HEK293 (cell line): ENCODE results near the gene CCBE1.

ENCODE experiments used
- CTCF ChIA-PET: fragments of 350-600 bp; formaldehyde crosslinking; extraction: SDS; loops from one replicate; lab custom pipeline; 2021; ENCODE audit warnings: antibody characterized with exemption; lab: Yijun Ruan, JAX
- POLR2A ChIA-PET: fragments of 300-600 bp; formaldehyde crosslinking; extraction: SDS; loops from one replicate; lab custom pipeline; 2020; ENCODE audit warnings: antibody characterized with exemption, inconsistent platforms; lab: Yijun Ruan, JAX
- H3K27ac ChIP-seq: fragments of 200-500 bp; sonication (Bioruptor generic); 2 replicates; pipeline ENCODE4 v1.5.1; 2014; ENCODE audit warnings: low read depth, low read length, control low read depth, inconsistent platforms; ENCODE audit errors: extremely low read depth
- H3K36me3 ChIP-seq, 2 experiments: fragments of 200-500 bp in 1 of 2; sonication (Bioruptor generic) in 1 of 2; 1 replicate in 1 of 2; 2 replicates in 1 of 2; pipeline ENCODE4 v1.5.1; 2014 to 2017; ENCODE audit warnings: inconsistent platforms in 2 of 2, low read length in 2 of 2; ENCODE audit not compliant: control insufficient read depth in 2 of 2, insufficient read depth in 1 of 2
- H3K4me1 ChIP-seq: fragments of 200-500 bp; sonication (Bioruptor generic); 2 replicates; pipeline ENCODE4 v1.5.1; 2014; ENCODE audit warnings: mild to moderate bottlenecking, low read length, inconsistent platforms; ENCODE audit not compliant: control insufficient read depth, insufficient read depth
- H3K4me3 ChIP-seq: 2 replicates; pipeline ENCODE4 v1.5.1; 2011; ENCODE audit warnings: low read depth, mild to moderate bottlenecking, control low read depth, low read length, moderate library complexity
- H3K9me3 ChIP-seq: fragments of 200-500 bp; sonication (Bioruptor generic); 2 replicates; pipeline ENCODE4 v1.5.1; 2014; ENCODE audit warnings: low read depth, low read length, inconsistent platforms; ENCODE audit not compliant: control insufficient read depth, insufficient read depth
- AEBP2 ChIP-seq: fragments of 450-650 bp; formaldehyde crosslinking; IDR thresholded peaks from 2 replicates; pipeline ENCODE4 v1.5.1; 2016; ENCODE audit warnings: missing biosample characterization, missing genetic modification characterization, borderline replicate concordance
- ELK4 ChIP-seq: IDR thresholded peaks from 2 replicates; pipeline ENCODE4 v1.6.1; 2011; ENCODE audit warnings: mild to moderate bottlenecking, low read depth, low read length, borderline replicate concordance
- FEZF1 ChIP-seq: fragments of 450-650 bp; formaldehyde crosslinking; IDR thresholded peaks from 2 replicates; pipeline ENCODE4 v1.5.1; 2016; ENCODE audit warnings: missing biosample characterization, missing genetic modification characterization
- GFI1B ChIP-seq: fragments of 450-650 bp; formaldehyde crosslinking; IDR thresholded peaks from 2 replicates; pipeline ENCODE4 v1.5.1; 2016; ENCODE audit warnings: missing biosample characterization, missing genetic modification characterization
- ZBTB8A ChIP-seq: fragments of 450-650 bp; formaldehyde crosslinking; IDR thresholded peaks from 2 replicates; pipeline ENCODE4 v1.5.1; 2016; ENCODE audit warnings: missing biosample characterization, missing genetic modification characterization
- ZNF112 ChIP-seq: fragments of 450-650 bp; formaldehyde crosslinking; IDR thresholded peaks from 2 replicates; pipeline ENCODE4 v1.5.0; 2017; ENCODE audit warnings: missing biosample characterization, missing genetic modification characterization
- ZNF214 ChIP-seq: fragments of 450-650 bp; formaldehyde crosslinking; IDR thresholded peaks from 2 replicates; pipeline ENCODE4 v1.5.1; 2017; ENCODE audit warnings: missing biosample characterization, mild to moderate bottlenecking, missing genetic modification characterization, borderline replicate concordance
- ZNF350 ChIP-seq: fragments of 450-650 bp; formaldehyde crosslinking; IDR thresholded peaks from 2 replicates; pipeline ENCODE4 v1.5.0; 2017; ENCODE audit warnings: missing biosample characterization, mild to moderate bottlenecking, missing genetic modification characterization
- ZNF473 ChIP-seq: fragments of 450-650 bp; formaldehyde crosslinking; IDR thresholded peaks from 2 replicates; pipeline ENCODE4 v1.5.1; 2017; ENCODE audit warnings: missing biosample characterization, missing genetic modification characterization
- ZNF600 ChIP-seq: fragments of 450-650 bp; formaldehyde crosslinking; IDR thresholded peaks from 2 replicates; pipeline ENCODE4 v1.5.1; 2016; ENCODE audit warnings: missing biosample characterization, missing genetic modification characterization
- ZNF629 ChIP-seq: fragments of 450-650 bp; formaldehyde crosslinking; IDR thresholded peaks from 2 replicates; pipeline ENCODE4 v1.5.1; 2017; ENCODE audit warnings: missing biosample characterization, missing genetic modification characterization
- ZNF692 ChIP-seq: fragments of 450-650 bp; formaldehyde crosslinking; IDR thresholded peaks from 2 replicates; pipeline ENCODE4 v1.5.1; 2016; ENCODE audit warnings: missing biosample characterization, missing genetic modification characterization
- ZNF747 ChIP-seq: fragments of 450-650 bp; formaldehyde crosslinking; IDR thresholded peaks from 2 replicates; pipeline ENCODE4 v1.5.1; 2016; ENCODE audit warnings: missing biosample characterization, missing genetic modification characterization
- TF ChIP-seq, protein P1 (sequence below): fragments of 450-650 bp; formaldehyde crosslinking; IDR thresholded peaks from 2 replicates; pipeline ENCODE4 v1.5.1; 2017; ENCODE audit warnings: missing biosample characterization, missing genetic modification characterization

CCBE1 gene

GRCh38 chr18:59660786-59661743 lies 36.2 kb downstream of the CCBE1 start:
- Histone ChIP-seq H3K9me3 (no peaks in the 10 kb centered on the region), H3K4me1 (peaks cover 12% of the 10 kb centered on the region), H3K4me3 (no peak overlapping the region), H3K36me3 (no peaks in the 10 kb centered on the region), H3K27ac (no peak overlapping the region)
- no peak for TF ChIP-seq ZBTB8A (tag by site-specific recombination)
- TF ChIP-seq GFI1B (tag by site-specific recombination), result no peak
- no peak for TF ChIP-seq ZNF214 (tag by site-specific recombination)
- no peak for TF ChIP-seq ZNF747 (tag by site-specific recombination)
- no peak for TF ChIP-seq ZNF350
- no peak for TF ChIP-seq AEBP2 (tag by site-specific recombination)
- TF ChIP-seq, protein P1, sequence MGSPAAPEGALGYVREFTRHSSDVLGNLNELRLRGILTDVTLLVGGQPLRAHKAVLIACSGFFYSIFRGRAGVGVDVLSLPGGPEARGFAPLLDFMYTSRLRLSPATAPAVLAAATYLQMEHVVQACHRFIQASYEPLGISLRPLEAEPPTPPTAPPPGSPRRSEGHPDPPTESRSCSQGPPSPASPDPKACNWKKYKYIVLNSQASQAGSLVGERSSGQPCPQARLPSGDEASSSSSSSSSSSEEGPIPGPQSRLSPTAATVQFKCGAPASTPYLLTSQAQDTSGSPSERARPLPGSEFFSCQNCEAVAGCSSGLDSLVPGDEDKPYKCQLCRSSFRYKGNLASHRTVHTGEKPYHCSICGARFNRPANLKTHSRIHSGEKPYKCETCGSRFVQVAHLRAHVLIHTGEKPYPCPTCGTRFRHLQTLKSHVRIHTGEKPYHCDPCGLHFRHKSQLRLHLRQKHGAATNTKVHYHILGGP (tag by site-specific recombination), result no peak
- ChIA-PET POLR2A (interaction anchor here (1.1 to 1.6 kb wide), 3 partner anchors 36 to 239 kb away, joined by 3 to 11 read pairs (median 10); partner anchors contain the start of genes CCBE1 and PMAIP1), CTCF (interaction anchor here (0.9 to 7.0 kb wide), 4 partner anchors 30 to 202 kb away, joined by 3 to 45 read pairs (median 4); partner anchors contain the start of gene CCBE1)

DNA sequence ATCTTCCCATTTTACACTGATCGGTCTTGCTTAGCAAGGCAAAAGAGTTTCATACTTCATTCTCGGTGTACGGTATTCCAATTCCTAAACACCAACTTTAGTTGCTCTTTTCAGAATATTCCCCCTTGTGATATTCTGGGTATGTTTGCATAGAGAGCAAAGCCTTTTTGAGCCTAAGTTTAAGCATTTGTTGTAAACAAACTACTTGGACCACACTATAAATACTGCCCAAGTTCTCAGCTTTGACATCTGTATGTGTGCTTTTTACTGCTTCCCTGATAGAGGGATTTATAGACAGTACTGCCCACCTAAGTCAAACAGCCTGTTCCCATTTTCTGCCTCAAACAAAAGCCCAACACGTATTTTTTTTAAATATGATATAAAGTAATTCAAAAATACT lies 36.9 kb downstream of the CCBE1 start:
- no peak for TF ChIP-seq ZNF473 (tag by site-specific recombination)
- TF ChIP-seq ZNF112 (tag by site-specific recombination), result no peak
- peak; percentile 60 for TF ChIP-seq FEZF1 (tag by site-specific recombination)
- TF ChIP-seq ZNF600 (tag by site-specific recombination), result no peak
- TF ChIP-seq, all 188 proteins: peak for 1
- Histone ChIP-seq H3K4me1 (peaks cover 12% of the 10 kb centered on the region), H3K36me3 (no peaks in the 10 kb centered on the region), H3K4me3 (no peak overlapping the region), H3K27ac (no peak overlapping the region), H3K9me3 (no peaks in the 10 kb centered on the region)
- POLR2A ChIA-PET, result interaction anchor here (1.0 to 1.1 kb wide), 2 partner anchors 36 to 240 kb away, joined by 4 to 7 read pairs; partner anchors contain the start of genes CCBE1 and PMAIP1
- CTCF ChIA-PET, result interaction anchor here (1.2 to 3.2 kb wide), 5 partner anchors 14 to 201 kb away, joined by 4 to 17 read pairs (median 7); partner anchors contain the start of gene CCBE1

- no peak overlapping the region for H3K4me3 ChIP-seq
- no peaks in the 10 kb centered on the region for H3K9me3 ChIP-seq
- H3K4me1 ChIP-seq, result peaks cover 12% of the 10 kb centered on the region
- H3K27ac ChIP-seq, result no peak overlapping the region
- TF ChIP-seq ZNF692 (tag by site-specific recombination) (no peak), ELK4 (no peak), ZNF629 (tag by site-specific recombination) (0 out of 2 replicates have a peak, but pooled peaks have one; percentile 21)
- POLR2A ChIA-PET, result interaction anchor here (1.0 to 1.1 kb wide), 2 partner anchors 37 to 241 kb away, joined by 4 to 7 read pairs; partner anchors contain the start of genes CCBE1 and PMAIP1
- H3K36me3 ChIP-seq, result no peaks in the 10 kb centered on the region
- CTCF ChIA-PET, result interaction anchor here (1.5 to 3.2 kb wide), 4 partner anchors 13 to 201 kb away, joined by 6 to 17 read pairs (median 8); partner anchors contain the start of gene CCBE1
These were observed 37.6 kb downstream of the CCBE1 start for GRCh38 chr18:59659508-59660170.
